Effector CD4-positive, alpha-beta T cell (primary cell): ENCODE data around the gene ASCC1.

Source experiments
- DNase-seq: peaks from one replicate; pipeline ENCODE4 v3.0.0-alpha.2; 2020

The ASCC1 gene

DNA sequence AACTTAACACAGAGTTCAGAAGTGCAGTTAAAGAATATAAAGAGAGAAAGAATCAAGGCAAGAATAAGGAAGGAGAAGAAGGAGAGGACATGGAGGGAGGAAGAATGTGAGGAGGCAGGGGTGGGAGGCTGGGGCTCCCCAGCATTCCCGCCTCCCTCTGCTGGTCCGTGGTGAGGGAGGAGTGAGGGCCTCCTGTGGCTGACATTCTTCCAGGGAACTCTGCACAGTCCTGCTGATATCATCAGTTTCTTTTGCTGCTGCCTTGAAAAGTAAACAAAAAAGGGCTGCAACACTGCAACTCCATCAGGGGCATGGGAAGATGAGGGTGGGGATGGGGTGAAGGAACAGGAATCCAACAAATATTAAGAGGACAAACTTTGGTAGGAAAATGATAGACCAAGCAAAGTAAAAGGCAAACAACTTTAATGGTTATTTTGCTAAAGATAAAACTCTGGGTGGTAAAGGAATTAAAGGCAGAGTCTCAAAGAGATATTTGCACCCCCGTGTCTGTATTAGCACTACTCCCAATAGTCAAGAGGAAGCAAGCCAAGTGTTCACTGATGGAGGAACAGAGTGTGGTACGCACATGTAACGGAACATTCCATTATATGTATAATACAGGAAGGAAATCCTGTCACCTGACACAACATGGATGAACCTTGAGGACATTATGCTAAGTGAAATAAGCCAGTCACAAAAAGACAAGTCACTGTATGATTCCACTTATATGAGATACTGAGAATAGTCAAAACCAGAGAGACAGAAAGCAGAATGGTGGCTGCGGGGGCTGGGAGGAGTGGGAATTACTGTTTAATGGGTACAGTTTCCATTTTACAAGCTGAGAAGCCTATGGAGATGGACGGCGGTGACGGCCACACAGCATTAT lies 119.7 kb downstream of the ASCC1 start:
- no peak for DNase-seq

DNA sequence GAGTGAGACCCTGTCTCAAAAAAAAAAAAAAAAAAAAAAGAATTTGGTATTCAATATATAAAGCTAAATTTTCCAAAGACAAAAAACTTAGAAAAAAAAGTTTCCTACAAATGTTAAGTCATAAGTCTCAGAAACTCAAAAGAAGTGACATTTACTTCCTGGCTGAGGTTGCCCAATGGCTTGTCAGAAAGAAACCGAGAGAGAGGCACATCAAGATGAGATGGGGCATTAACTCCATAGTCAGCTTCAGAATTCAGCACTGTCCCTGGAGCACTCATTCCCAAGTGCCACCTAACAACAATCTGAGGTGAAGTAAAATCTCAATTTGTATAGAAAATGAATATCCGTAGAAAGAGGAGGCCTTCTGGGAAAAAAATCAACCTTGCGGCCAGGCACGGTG lies 120.9 kb downstream of the ASCC1 start:
- DNase-seq, result no peak

- DNase-seq, result no peak
These were observed 121.5 kb downstream of the ASCC1 start for GRCh38 chr10:72094574-72094973.

DNA sequence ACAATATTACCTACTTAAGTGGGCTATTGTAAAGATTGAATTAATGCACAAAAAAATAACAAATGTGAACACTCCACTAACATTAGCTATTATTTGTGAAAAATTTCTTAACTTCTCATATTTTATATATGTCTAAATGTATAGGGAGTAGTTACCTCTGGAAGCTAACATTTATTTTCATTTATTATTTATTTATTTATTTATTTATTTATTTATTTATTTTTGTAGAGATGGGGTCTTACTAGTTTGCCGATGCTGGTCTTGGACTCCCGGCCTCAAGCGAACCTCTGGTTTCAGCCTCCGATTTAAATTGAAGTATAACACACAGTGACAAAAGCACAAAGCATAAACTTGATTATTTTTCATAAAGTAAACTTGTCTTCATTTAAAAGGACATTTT lies 122.6 kb downstream of the ASCC1 start:
- DNase-seq, result no peak

DNA sequence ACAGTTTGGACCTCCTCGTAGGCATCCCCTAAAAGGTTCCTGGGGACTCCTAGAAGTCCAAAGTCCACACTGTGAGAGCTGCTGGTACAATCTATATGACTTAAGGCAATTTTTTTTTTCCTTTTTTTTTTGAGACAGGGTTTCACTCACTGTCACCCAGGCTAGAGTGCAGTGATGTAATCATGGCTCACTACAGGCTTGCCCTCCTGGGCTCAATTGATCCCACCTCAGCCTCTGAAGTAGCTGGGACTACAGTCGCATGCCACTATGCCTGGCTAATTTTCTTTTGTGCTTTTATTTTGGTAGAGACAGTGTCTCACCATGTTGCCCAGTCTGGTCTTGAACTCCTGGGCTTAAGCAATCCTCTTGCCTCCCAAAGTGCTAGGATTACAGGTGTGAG lies 123.1 kb downstream of the ASCC1 start:
- DNase-seq, result no peak

GRCh38 chr10:72092171-72092924 lies 123.7 kb downstream of the ASCC1 start:
- DNase-seq, result no peak

- no peak for DNase-seq
These were observed 125.8 kb downstream of the ASCC1 start for GRCh38 chr10:72090326-72090725.

GRCh38 chr10:72089618-72090017 lies 126.5 kb downstream of the ASCC1 start:
- DNase-seq, result no peak

DNA sequence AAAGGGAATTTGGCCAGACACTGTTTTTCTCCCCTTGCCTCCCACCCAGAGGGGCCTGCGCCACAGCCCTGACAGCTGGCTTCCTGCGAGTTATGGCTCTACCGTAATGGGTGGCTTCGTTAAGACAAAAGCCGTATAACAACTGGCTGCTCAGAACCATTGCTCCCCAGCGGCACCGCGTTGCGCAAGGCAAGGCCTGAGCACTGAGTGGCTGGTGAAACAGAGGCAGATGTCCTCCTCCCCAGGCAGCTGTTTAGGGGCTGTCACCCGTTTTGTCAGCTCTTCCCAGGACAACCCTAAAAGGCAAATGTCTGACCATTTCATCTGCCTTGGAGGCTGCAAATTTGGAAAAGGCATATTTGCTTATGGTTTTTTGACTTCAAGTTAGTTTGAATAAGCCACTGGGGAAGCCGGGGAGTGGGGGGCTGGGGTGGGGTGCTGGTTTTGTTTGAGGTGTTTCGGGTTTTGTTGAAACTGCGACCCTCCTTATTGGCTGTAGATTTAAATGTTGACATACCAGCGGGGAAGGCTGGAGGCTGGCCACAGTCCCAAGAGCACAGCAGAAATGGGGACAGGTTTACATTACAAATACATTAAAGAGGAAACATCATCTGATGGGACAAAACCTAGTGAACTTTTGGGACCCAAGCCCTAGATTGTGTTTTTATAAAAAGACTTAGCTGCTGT lies 127.0 kb downstream of the ASCC1 start:
- peak; percentile 58 for DNase-seq

DNA sequence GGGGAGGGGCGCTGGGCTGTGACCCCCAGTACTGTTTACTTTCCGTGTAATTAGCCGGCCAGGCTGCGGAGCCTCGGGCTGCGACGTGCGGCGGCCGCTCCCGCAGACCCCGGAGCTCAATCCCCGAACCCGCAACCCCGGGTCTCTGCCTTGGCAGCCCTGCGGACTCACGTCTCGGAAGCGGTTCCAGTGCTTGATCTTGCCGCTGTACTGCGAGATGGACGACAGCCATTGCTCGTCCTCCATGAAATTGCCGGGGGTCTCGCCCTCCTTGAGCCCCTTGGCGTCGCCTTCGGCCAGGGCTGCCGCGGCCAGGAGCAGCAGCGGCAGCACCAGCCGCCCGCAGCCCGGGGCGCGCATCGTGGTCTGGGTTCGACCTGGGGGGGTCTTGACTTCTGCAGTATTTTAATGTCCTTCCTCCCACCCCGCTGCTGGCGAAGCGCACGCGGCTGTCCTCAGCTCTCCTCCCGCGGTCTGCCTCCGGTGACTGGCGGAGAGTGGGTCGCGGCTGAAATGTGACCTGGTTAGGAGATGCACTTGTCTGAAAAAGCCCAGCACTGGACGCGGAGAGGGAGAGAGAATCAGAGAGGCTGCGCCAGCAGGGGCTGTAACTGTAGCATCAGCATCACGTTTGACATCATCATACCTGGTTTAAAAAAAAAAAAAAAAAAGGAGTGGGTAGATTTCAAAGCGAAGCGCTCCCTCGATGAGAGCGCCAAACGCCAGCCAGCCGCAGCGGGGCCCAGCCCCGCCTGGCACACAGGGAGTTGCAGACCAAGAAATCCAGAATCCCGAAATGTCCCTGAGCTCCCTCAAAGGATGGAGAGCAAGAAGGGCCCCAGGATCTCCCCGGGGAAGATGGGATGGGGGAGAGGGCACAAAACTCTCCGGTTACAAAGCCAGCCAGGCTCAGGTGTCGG lies 127.8 kb downstream of the ASCC1 start, which contains the start of gene SPOCK2:
Gene SPOCK2, minus strand, starts transcription at position 583 of the 920 bp plus-strand sequence. Its CDS starts 223 bp downstream, at position 360.
- DNase-seq, result peak; percentile 80

GRCh38 chr10:72087392-72087968 lies 128.6 kb downstream of the ASCC1 start:
- DNase-seq, result peak; percentile 40

- peak; percentile 54 for DNase-seq
These were observed 129.3 kb downstream of the ASCC1 start for GRCh38 chr10:72086466-72087391.

GRCh38 chr10:72085864-72086465 lies 130.1 kb downstream of the ASCC1 start:
- DNase-seq, result no peak

- no peak for DNase-seq
These were observed 130.9 kb downstream of the ASCC1 start for GRCh38 chr10:72085166-72085565.

GRCh38 chr10:72083790-72084459 lies 132.2 kb downstream of the ASCC1 start:
- peak; percentile 57 for DNase-seq

DNA sequence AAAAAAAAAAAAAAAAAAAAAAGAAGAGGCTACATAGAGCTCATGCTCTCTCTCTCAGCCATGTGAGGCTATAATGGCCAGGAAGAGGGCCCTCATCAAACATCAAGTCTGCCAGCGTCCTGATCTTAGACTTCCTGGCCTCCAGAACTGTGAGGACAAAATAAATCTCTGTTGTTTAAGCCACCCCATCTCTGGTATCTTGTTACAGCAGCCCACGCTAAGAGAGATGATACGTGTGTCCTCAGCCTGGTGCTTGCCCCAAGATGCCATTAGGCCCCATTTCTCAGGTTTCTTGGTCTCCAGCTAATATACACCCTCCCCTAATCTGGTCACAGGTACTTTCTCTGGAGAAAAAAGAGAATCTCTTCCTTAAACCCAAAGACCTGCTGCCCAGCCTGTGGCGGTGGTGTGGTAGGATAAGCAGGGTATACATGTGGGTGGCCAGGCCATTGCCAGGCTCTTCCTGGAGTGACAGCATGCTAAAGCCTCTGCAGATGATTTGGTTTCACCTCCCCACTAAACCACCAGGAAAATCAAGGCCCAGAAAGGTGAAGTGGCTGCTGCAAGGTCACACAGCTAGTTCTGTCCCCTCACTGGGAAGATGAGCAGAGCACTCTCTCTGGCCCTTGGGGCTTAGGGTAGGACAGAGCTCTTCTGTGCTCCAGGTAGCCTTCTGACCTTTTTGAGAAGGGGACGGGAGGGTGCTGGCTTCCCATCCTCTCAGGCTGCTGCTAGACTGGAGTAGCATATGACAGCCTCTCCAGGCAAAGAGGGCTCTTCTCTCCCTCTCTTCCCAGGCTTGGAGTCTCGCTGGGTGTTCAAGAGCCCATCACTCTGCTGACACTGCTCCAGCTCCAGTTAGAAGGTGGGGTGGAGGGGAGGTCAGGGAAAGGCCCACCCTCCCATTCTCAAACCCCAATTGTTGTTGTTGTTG lies 133.0 kb downstream of the ASCC1 start:
- no peak for DNase-seq

GRCh38 chr10:72081772-72082590 lies 134.1 kb downstream of the ASCC1 start:
- no peak for DNase-seq
